HepG2 (cell line): ENCODE results near the gene HRH2. TPM values are rescaled to one million over a fixed set of nuclear protein-coding genes. Genes with fewer than 3 reads are reported as not detected.

Source experiments
- ATAC-seq: fragments of 200-7000 bp; cut with Tn5 transposase; 3 replicates; pipeline ENCODE4 v1.9.1; 2020; ENCODE audit warnings: mild to moderate bottlenecking, moderate library complexity
- BruUV-seq: library from RNA; stranded (reverse); fragments of 400-500 nt; replicated peaks from 2 replicates; lab custom pipeline; 2021; lab: Mats Ljungman, UMichigan
- CTCF ChIA-PET: fragments of 300-600 bp; formaldehyde crosslinking; extraction: SDS; loops from one replicate; lab custom pipeline; 2021; ENCODE audit warnings: low total read pairs, inconsistent platforms, low intra/inter-chr PET ratio; lab: Yijun Ruan, JAX
- POLR2A ChIA-PET: fragments of 350-600 bp; sonication (Branson Sonifier 250); formaldehyde crosslinking; loops from one replicate; lab custom pipeline; 2020; ENCODE audit warnings: antibody characterized with exemption, inconsistent platforms; lab: Yijun Ruan, JAX
- DNase-seq: peaks from one replicate; pipeline ENCODE4 v3.0.0-alpha.2; 2015; ENCODE audit warnings: low spot score
- FAIRE-seq: peaks from 3 replicates; lab custom pipeline; 2011; peaks lifted over from hg19 to GRCh38; lab: Jason Lieb, UNC
- H2AFZ ChIP-seq: one replicate; pipeline ENCODE4 v1.6.1; 2011; ENCODE audit warnings: low read length, inconsistent platforms
- H3K27ac ChIP-seq: fragments of 300-600 bp; 3 replicates; pipeline ENCODE4 v1.8.0; 2011; ENCODE audit warnings: mixed run types, mild to moderate bottlenecking, mixed read lengths, low read length, inconsistent platforms; ENCODE audit not compliant: insufficient read depth; ENCODE audit errors: extremely low read length
- H3K27me3 ChIP-seq, 2 experiments: fragments of 200-600 bp in 1 of 2; 2 replicates in 1 of 2; 3 replicates in 1 of 2; pipeline versions ENCODE4 v1.6.0 to v1.8.0; 2011; ENCODE audit warnings: low read length in 2 of 2, mild to moderate bottlenecking in 2 of 2, moderate library complexity in 2 of 2, inconsistent platforms in 1 of 2; ENCODE audit not compliant: insufficient read depth in 2 of 2, control insufficient read depth in 1 of 2
- H3K36me3 ChIP-seq, 2 experiments: fragments of 200-600 bp in 1 of 2; replicated peaks in 1 of 2; 2 replicates in 1 of 2; 3 replicates in 1 of 2; pipeline versions ENCODE4 v1.5.1 to v1.8.0; 2011; ENCODE audit warnings: low read length in 2 of 2, inconsistent platforms in 1 of 2; ENCODE audit not compliant: insufficient read depth in 2 of 2, control insufficient read depth in 1 of 2
- H3K4me1 ChIP-seq: 2 replicates; pipeline ENCODE4 v1.5.1; 2012; ENCODE audit warnings: low read length, inconsistent platforms; ENCODE audit not compliant: insufficient read depth
- H3K4me2 ChIP-seq: 2 replicates; pipeline ENCODE4 v1.6.0; 2011; ENCODE audit warnings: low read depth, low read length, inconsistent platforms
- H3K4me3 ChIP-seq, 3 experiments: fragments of 200-600 bp in 1 of 3; sonication (generic), shearing (Covaris generic) in 1 of 3; replicated peaks in 1 of 3; 2 replicates each; pipeline ENCODE4 v1.5.1; 2011 to 2016; ENCODE audit warnings: low read length in 3 of 3, inconsistent platforms in 2 of 3, low read depth in 2 of 3, mild to moderate bottlenecking in 2 of 3, control low read depth in 1 of 3, mixed read lengths in 1 of 3; ENCODE audit not compliant: insufficient read depth in 1 of 3
- H3K79me2 ChIP-seq: one replicate; pipeline ENCODE4 v1.6.1; 2011; ENCODE audit warnings: low read length, inconsistent platforms; ENCODE audit not compliant: insufficient read depth
- H3K9ac ChIP-seq: 2 replicates; pipeline ENCODE4 v1.6.0; 2011; ENCODE audit warnings: mild to moderate bottlenecking, low read depth, low read length, inconsistent platforms; ENCODE audit not compliant: insufficient read depth
- H3K9me3 ChIP-seq: 2 replicates; pipeline ENCODE4 v1.5.1; 2012; ENCODE audit warnings: mild to moderate bottlenecking, low read length
- H4K20me1 ChIP-seq: 2 replicates; pipeline ENCODE4 v1.6.0; 2011; ENCODE audit warnings: inconsistent platforms, mild to moderate bottlenecking, low read length, moderate library complexity; ENCODE audit not compliant: insufficient read depth
- FOXA3 ChIP-seq: IDR thresholded peaks from 2 replicates; pipeline ENCODE4 v1.6.1; 2016; ENCODE audit warnings: missing genetic modification reagents, missing compliant biosample characterization
- GABPA ChIP-seq, 2 experiments: IDR thresholded peaks; 2 replicates each; pipeline ENCODE4 v1.6.1; 2011 to 2016; ENCODE audit warnings: low read depth in 2 of 2, low read length in 1 of 2, missing biosample characterization in 1 of 2, missing genetic modification characterization in 1 of 2
- RNF2 ChIP-seq: fragments of 450-650 bp; conservative IDR thresholded peaks from 2 replicates; pipeline ENCODE4 v1.6.1; 2016; ENCODE audit warnings: low read depth
- ZNF574 ChIP-seq: sonication (generic); formaldehyde crosslinking; IDR thresholded peaks from 2 replicates; pipeline ENCODE4 v1.4.0; 2020; ENCODE audit warnings: missing genetic modification reagents
- ZNF609 ChIP-seq: sonication (generic); formaldehyde crosslinking; IDR thresholded peaks from 2 replicates; pipeline ENCODE4 v1.4.0; 2020; ENCODE audit warnings: mild to moderate bottlenecking, missing genetic modification reagents, borderline replicate concordance
- WGBS: methylation state at CpG from one replicate; pipeline ENCODE4 v1.1.6; 2017; ENCODE audit warnings: low lambda C conversion rate; 5-methylcytosine and 5-hydroxymethylcytosine counted together
- in situ Hi-C: cut with HindIII; loops from 2 replicates; pipeline ENCODE4 v1.10.0; 2017; ENCODE audit warnings: low pct_unique_long_range_greater_than_20kb; ENCODE audit not compliant: extremely low pct_ligation_motif_present
- intact Hi-C: fragments of 100-400 bp; cut with micrococcal nuclease; formaldehyde crosslinking; loops from one replicate; pipeline ENCODE4 v1.10.0; 2022; ENCODE audit not compliant: unreplicated experiment
- polyA plus RNA-seq, 8 experiments: library from polyadenylated mRNA; depleted of rRNA in 3 of 8; stranded (reverse) in 7 of 8; unstranded in 1 of 8; fragments of >200 nt; fragmentation: Illumina TruSeq in 4 of 8; extraction: Trizol in 4 of 8; gene quantifications; 2 replicates each; pipeline versions ENCODE4 v1.2.1 to v1.2.3, GENCODE V29; 2011 to 2016; ENCODE audit warnings: low read depth in 4 of 8, missing spikeins in 1 of 8, mixed read lengths in 1 of 8; ENCODE audit not compliant: insufficient read depth in 1 of 8
- total RNA-seq, 5 experiments: library from RNA; depleted of rRNA; stranded (reverse); fragments of >200 nt; fragmentation: Illumina TruSeq; extraction: Trizol; gene quantifications; 2 replicates each; pipeline ENCODE4 v1.2.3, GENCODE V29; 2016; ENCODE audit warnings: low read depth in 1 of 5

Gene HRH2
- total and polyA plus RNA-seq, 2 of the 13 experiments (the other 11 are each of a cell fraction or from before 2014, with no cell fraction given), result not detected

GRCh38 chr5:175640106-175640775 lies 17.6 kb upstream of the HRH2 start:
- Histone ChIP-seq H3K36me3 (no peaks in the 10 kb centered on the region), H3K4me1 (no peaks in the 10 kb centered on the region), H3K9ac (no peak overlapping the region), H3K27ac (no peak overlapping the region), H3K79me2 (no peaks in the 10 kb centered on the region)
- CTCF ChIA-PET, result no interaction called here
- no TSS peak for BruUV-seq
- DNase-seq, result no peak
- POLR2A ChIA-PET, result no interaction called here
- TF ChIP-seq RNF2 (no peak), ZNF609 (CRISPR knock-in tag) (no peak), FOXA3 (CRISPR knock-in tag) (no peak), GABPA (IDR thresholded peaks at IDR 0.05; ENCODE audit: low read depth, low read length) (no peak), GABPA (CRISPR knock-in tag; IDR thresholded peaks at IDR 0.05; ENCODE audit: low read depth) (no peak), ZNF574 (no peak)
- TF ChIP-seq, all 625 proteins: peak for 0
- intact Hi-C loops, result no loop called here
- WGBS, result 44% methylated on average over 5 of the region's 9 CpGs
- H3K4me3 ChIP-seq, result no peak overlapping the region
- in situ Hi-C loops, result no loop called here
- no peaks in the 10 kb centered on the region for H4K20me1 ChIP-seq
- H3K9me3 ChIP-seq, result no peaks in the 10 kb centered on the region
- H3K27me3 ChIP-seq, result peaks cover 1 to 3% of the 10 kb centered on the region in 2 experiments; a peak in 2 of 5 replicates
- no peak overlapping the region for H2AFZ ChIP-seq
- H3K4me2 ChIP-seq, result no peak overlapping the region
- ATAC-seq (no peak), FAIRE-seq (no peak)
